ENCODE data around the gene KBTBD2. TPM values are rescaled to one million over a fixed set of nuclear protein-coding genes. Genes with fewer than 3 reads are reported as not detected.
A peak's percentile ranks its signal among the peaks of the same experiment; 100 is the strongest.
"Not testable (repeated sequence)": the region's sequence is repeated elsewhere in the genome, so short reads cannot be mapped to it uniquely, and the experiment has no call there.

The KBTBD2 gene
- total and polyA plus RNA-seq, 8 donors, result 9.0 to 90.3 (median 16.1) TPM

GRCh38 chr7:32846630-32847225, 44.8 kb downstream of the KBTBD2 start:
- intact Hi-C loops (cut with DNase I; ENCODE audit: low total_unique reads), result no loop called here
- H3K27me3 ChIP-seq, result no peaks in the 10 kb centered on the region
- 16 to 23% (median 20%) methylated on average over 9 of the region's 9 CpGs for WGBS, 5 donors
- H3K36me3 ChIP-seq, result no peaks in the 10 kb centered on the region
- no peaks in the 10 kb centered on the region for H3K9me3 ChIP-seq
- TF ChIP-seq POLR2A (IDR thresholded peaks at IDR 0.05) (no peak), POLR2AphosphoS5 (IDR thresholded peaks at IDR 0.05) (peak in 2 of 3 donors; percentile 6 to 42)
- TF ChIP-seq, protein P1, sequence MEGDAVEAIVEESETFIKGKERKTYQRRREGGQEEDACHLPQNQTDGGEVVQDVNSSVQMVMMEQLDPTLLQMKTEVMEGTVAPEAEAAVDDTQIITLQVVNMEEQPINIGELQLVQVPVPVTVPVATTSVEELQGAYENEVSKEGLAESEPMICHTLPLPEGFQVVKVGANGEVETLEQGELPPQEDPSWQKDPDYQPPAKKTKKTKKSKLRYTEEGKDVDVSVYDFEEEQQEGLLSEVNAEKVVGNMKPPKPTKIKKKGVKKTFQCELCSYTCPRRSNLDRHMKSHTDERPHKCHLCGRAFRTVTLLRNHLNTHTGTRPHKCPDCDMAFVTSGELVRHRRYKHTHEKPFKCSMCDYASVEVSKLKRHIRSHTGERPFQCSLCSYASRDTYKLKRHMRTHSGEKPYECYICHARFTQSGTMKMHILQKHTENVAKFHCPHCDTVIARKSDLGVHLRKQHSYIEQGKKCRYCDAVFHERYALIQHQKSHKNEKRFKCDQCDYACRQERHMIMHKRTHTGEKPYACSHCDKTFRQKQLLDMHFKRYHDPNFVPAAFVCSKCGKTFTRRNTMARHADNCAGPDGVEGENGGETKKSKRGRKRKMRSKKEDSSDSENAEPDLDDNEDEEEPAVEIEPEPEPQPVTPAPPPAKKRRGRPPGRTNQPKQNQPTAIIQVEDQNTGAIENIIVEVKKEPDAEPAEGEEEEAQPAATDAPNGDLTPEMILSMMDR (IDR thresholded peaks at IDR 0.05), result peak in 5 of 7 experiments; percentile 77 to 93 (median 86)
- peak; percentile 93 to 94 for DNase-seq
- no peak overlapping the region for H3K27ac ChIP-seq
- H3K4me3 ChIP-seq, result no peak overlapping the region
- peaks cover 0 to 11% (median 4%) of the 10 kb centered on the region in 4 donors for H3K4me1 ChIP-seq

DNA sequence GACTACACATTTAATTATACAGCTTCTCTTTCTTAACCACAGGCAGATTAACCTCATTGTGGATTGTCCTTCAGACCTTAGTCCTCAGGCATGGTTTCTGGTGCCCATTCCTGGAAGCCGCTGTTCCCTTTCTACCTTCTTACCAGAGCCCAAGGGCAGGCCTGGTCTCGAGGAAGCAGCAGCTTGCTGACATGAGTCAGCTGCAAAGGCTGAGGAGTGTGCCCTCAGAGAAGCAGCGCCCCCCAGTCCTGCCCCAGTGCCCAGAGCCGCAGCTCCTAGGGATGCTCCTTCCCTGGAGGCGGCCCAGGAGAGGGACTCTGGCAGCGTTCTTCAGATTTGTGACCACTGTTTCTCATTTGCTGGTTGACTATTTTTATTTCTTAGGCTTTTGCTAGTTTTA, 46.8 kb downstream of the KBTBD2 start:
- DNase-seq, result not testable (repeated sequence)
- 84 to 88% (median 87%) methylated on average over 4 to 6 of the region's 6 CpGs for WGBS, 5 donors

DNA sequence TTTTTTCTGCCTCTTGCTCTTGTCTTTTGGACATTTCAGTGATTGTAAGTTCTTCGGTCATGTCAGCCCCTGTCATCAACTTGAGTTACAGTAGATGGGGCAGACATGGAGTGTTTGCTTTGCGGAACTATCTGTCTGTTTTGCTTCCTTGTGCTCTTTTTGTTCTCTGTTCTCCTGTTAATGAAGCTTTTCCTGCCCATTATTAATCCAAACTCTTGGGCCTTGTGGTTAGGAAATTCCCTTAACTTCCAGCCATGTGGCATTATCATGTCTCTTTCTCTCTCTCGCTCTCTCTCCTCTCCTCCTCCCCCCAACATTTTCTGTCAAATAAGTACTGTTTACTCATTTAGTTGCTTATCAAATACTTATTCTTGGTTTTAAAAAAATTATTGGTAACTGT, 47.8 kb downstream of the KBTBD2 start:
- H3K4me1 ChIP-seq, result peaks cover 0 to 11% (median 4%) of the 10 kb centered on the region in 4 donors
- H3K27ac ChIP-seq; H3K4me3 ChIP-seq; H3K36me3 ChIP-seq; H3K27me3 ChIP-seq; H3K9me3 ChIP-seq; intact Hi-C loops (cut with DNase I; ENCODE audit: low total_unique reads); DNase-seq: not testable (repeated sequence)
- 77 to 98% (median 86%) methylated on average over 3 of the region's 3 CpGs for WGBS, 5 donors

More for the DNA sequence above, 46.8 kb downstream of the KBTBD2 start:
- H3K27ac ChIP-seq; H3K9me3 ChIP-seq; H3K27me3 ChIP-seq; H3K4me3 ChIP-seq; H3K36me3 ChIP-seq; intact Hi-C loops (cut with DNase I; ENCODE audit: low total_unique reads): not testable (repeated sequence)
- H3K4me1 ChIP-seq, result peaks cover 0 to 11% (median 4%) of the 10 kb centered on the region in 4 donors

DNA sequence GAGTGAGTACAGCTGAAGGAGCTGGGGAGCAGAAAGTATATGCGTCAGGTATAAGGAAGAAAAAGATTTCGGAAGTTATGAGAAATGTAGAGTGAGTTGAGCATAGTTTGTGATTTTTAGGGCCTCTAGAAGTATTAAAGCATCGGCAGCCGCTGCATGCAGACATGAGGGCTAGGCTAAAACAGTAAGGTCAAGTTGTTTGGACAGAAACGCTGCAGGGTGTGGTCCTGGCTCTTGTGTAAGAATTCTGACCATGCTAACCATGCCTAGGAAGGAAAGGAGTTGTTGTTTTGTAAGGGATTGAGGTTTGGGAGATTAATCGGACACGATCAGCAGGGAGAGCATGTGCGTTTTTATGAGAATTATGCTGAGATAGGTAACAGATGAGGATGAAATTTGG, 51.7 kb downstream of the KBTBD2 start:
- intact Hi-C loops (cut with DNase I; ENCODE audit: low total_unique reads); H3K27me3 ChIP-seq; H3K4me1 ChIP-seq; H3K27ac ChIP-seq; H3K36me3 ChIP-seq; H3K9me3 ChIP-seq; H3K4me3 ChIP-seq; DNase-seq: not testable (repeated sequence)
- 73 to 84% (median 75%) methylated on average over 5 to 8 of the region's 8 CpGs for WGBS, 5 donors

GRCh38 chr7:32828996-32829752, 62.4 kb downstream of the KBTBD2 start:
- WGBS, 5 donors, result 48 to 95% (median 88%) methylated on average over 1 to 3 of the region's 3 CpGs
- H3K4me3 ChIP-seq; H3K9me3 ChIP-seq; DNase-seq; H3K27me3 ChIP-seq; H3K36me3 ChIP-seq; H3K27ac ChIP-seq; intact Hi-C loops (cut with DNase I; ENCODE audit: low total_unique reads); H3K4me1 ChIP-seq: not testable (repeated sequence)

Other genes with a start within 250 kb of the KBTBD2 start
- gene FKBP9, start 65.7 kb upstream of the KBTBD2 start, total RNA-seq, result 100 to 1,000 TPM; 120 to 869 (median 168) TPM
- 10 to 100 TPM; 11.3 to 22.8 (median 18.2) TPM for gene FKBP9, start 65.7 kb upstream of the KBTBD2 start, polyA plus RNA-seq
- 10 to 100 TPM in 3 of 5 donors, 1 to 10 TPM in 2; 1.2 to 98.0 (median 14.7) TPM for gene NT5C3A, start 171.0 kb upstream of the KBTBD2 start, total RNA-seq
- 10 to 100 TPM; 20.1 to 66.7 (median 20.7) TPM for gene NT5C3A, start 171.0 kb upstream of the KBTBD2 start, polyA plus RNA-seq
- gene RP9, start 217.6 kb upstream of the KBTBD2 start, total RNA-seq, result 10 to 100 TPM in 1 of 5 donors, 1 to 10 TPM in 3, not detected in 1; 2.2 to 13.9 (median 5.0) TPM
- gene RP9, start 217.6 kb upstream of the KBTBD2 start, polyA plus RNA-seq, result 10 to 100 TPM; 11.1 to 80.0 (median 15.4) TPM
- 10 to 100 TPM in 3 of 5 donors, 1 to 10 TPM in 2; 4.7 to 43.9 (median 13.3) TPM for gene BBS9, start 237.8 kb upstream of the KBTBD2 start, total RNA-seq
- 1 to 10 TPM; 3.2 to 4.4 (median 3.7) TPM for gene BBS9, start 237.8 kb upstream of the KBTBD2 start, polyA plus RNA-seq

Measured in stomach (tissue), 9 donors.